Prostate gland (tissue), 2 donors: Measurements from ENCODE around the gene SORBS1. TPM values are rescaled to one million over a fixed set of nuclear protein-coding genes. Genes with fewer than 3 reads are reported as not detected.

ENCODE experiments used
- DNase-seq: peaks from one replicate; pipeline ENCODE4 v3.0.0-alpha.2; 2019; ENCODE audit warnings: low spot score
- H3K27ac ChIP-seq, 2 donors: fragments of 200-600 bp; sonication (generic); 2 replicates each; pipeline ENCODE4 v1.5.1; 2017 to 2019
- H3K27me3 ChIP-seq: fragments of 200-600 bp; sonication (generic); replicated peaks from 2 replicates; pipeline ENCODE4 v1.5.1; 2019; ENCODE audit not compliant: insufficient read depth
- H3K36me3 ChIP-seq, 2 donors: fragments of 200-600 bp; sonication (generic); 1 replicate in 1 of 2; 2 replicates in 1 of 2; pipeline versions ENCODE4 v1.5.1 to v1.8.1; 2017 to 2019
- H3K4me1 ChIP-seq: fragments of 200-600 bp; sonication (generic); replicated peaks from 2 replicates; pipeline ENCODE4 v1.5.1; 2019
- H3K4me3 ChIP-seq, 2 donors: fragments of 200-600 bp; sonication (generic); 2 replicates each; pipeline ENCODE4 v1.5.1; 2017 to 2019
- H3K9me3 ChIP-seq: fragments of 200-600 bp; sonication (generic); 2 replicates; pipeline ENCODE4 v1.5.1; 2017
- CTCF ChIP-seq, 4 experiments: fragments of 200-600 bp in 2 of 4; fragments of 450-650 bp in 2 of 4; sonication (generic) in 2 of 4; IDR thresholded peaks; 1 replicate in 3 of 4; 2 replicates in 1 of 4; pipeline ENCODE4 v1.5.1; 2016 to 2019; ENCODE audit warnings: antibody characterized with exemption in 4 of 4, mild to moderate bottlenecking in 2 of 4, moderate library complexity in 2 of 4
- POLR2A ChIP-seq: fragments of 450-650 bp; IDR thresholded peaks from one replicate; pipeline ENCODE4 v1.6.1; 2016; ENCODE audit warnings: antibody characterized with exemption, mild to moderate bottlenecking
- POLR2AphosphoS5 ChIP-seq: sonication (generic); formaldehyde crosslinking; IDR thresholded peaks from one replicate; pipeline ENCODE4 v1.6.1; 2017; ENCODE audit warnings: antibody characterized with exemption
- WGBS: methylation state at CpG from one replicate; pipeline ENCODE4 v1.1.5; 2018; 5-methylcytosine and 5-hydroxymethylcytosine counted together
- intact Hi-C: fragments of 100-400 bp; cut with DNase I; formaldehyde crosslinking; loops from one replicate; pipeline ENCODE4 v1.14.2; 2022
- total RNA-seq, 2 donors: library from RNA; depleted of rRNA; stranded (reverse); fragments of >200 nt; gene quantifications; one replicate each; pipeline ENCODE4 v1.1.0, GENCODE V29; 2016

Gene SORBS1
- total RNA-seq, 2 donors from 2014 or later, result 84.6 to 189 TPM

GRCh38 chr10:95558593-95559320 is 2.4 kb downstream of the SORBS1 start:
- WGBS, result 59% methylated on average over 1 of the region's 1 CpG
- intact Hi-C loops, result loop anchor here (5.0 kb wide), 1 partner anchor 126 kb away; no protein-coding TSS in a partner anchor

GRCh38 chr10:95556994-95557767 is 4.0 kb downstream of the SORBS1 start:
- H3K27ac ChIP-seq, result peak overlapping the region; percentile 90 to 92
- no peak overlapping the region for H3K4me3 ChIP-seq
- no peaks in the 10 kb centered on the region for H3K4me1 ChIP-seq

More at GRCh38 chr10:95558593-95559320, 2.4 kb downstream of the SORBS1 start:
- H3K27ac ChIP-seq, result peak overlapping the region; percentile 90 to 92
- TF ChIP-seq POLR2AphosphoS5, result no peak
- no peak for TF ChIP-seq POLR2A
- TF ChIP-seq CTCF (IDR thresholded peaks at IDR 0.05), result no peak
- H3K27me3 ChIP-seq, result no peaks in the 10 kb centered on the region
- H3K9me3 ChIP-seq, result no peaks in the 10 kb centered on the region
- no peaks in the 10 kb centered on the region for H3K4me1 ChIP-seq
- no peaks in the 10 kb centered on the region for H3K36me3 ChIP-seq
- H3K4me3 ChIP-seq, result peak overlapping the region; percentile 72 to 80
- no peak for DNase-seq

DNA sequence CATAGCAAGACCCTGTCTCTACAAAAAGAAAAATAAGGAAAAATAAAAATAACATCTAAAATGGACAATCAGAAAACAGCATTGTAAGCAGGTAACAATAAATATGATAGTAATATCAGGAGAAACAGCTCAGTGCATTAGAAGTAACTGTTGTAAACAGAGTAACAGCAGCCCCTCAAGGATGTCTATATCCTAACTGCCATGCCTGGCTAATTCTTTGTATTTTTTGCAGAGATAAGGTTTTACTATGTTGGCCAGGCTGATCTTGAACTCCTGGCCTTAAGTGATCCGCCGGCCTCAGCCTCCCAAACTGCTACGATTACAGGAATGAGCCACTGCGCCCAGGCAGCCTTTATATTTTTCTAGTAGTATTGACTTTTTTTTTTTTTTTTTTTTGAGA is 7.5 kb downstream of the SORBS1 start:
- no peak for DNase-seq
- Histone ChIP-seq H3K36me3 (no peaks in the 10 kb centered on the region), H3K4me3 (no peak overlapping the region), H3K27me3 (no peaks in the 10 kb centered on the region), H3K9me3 (no peaks in the 10 kb centered on the region), H3K4me1 (peaks cover 9% of the 10 kb centered on the region), H3K27ac (no peak overlapping the region)
- TF ChIP-seq CTCF (IDR thresholded peaks at IDR 0.05) (no peak), POLR2AphosphoS5 (no peak), POLR2A (no peak)
- intact Hi-C loops, result no loop called here
- WGBS, result 88% methylated on average over 4 of the region's 4 CpGs

More at GRCh38 chr10:95556994-95557767, 4.0 kb downstream of the SORBS1 start:
- DNase-seq, result no peak
- no peak for TF ChIP-seq POLR2A
- TF ChIP-seq POLR2AphosphoS5, result no peak
- no peak for TF ChIP-seq CTCF (IDR thresholded peaks at IDR 0.05)
- Histone ChIP-seq H3K36me3 (no peaks in the 10 kb centered on the region), H3K27me3 (no peaks in the 10 kb centered on the region), H3K9me3 (no peaks in the 10 kb centered on the region)
- intact Hi-C loops, result loop anchor here (5.0 kb wide), 1 partner anchor 125 kb away; no protein-coding TSS in a partner anchor
- WGBS, result 72% methylated on average over 8 of the region's 8 CpGs

- intact Hi-C loops, result no loop called here
- WGBS, result 64% methylated on average over 5 of the region's 5 CpGs
- Histone ChIP-seq H3K27ac (no peak overlapping the region), H3K4me3 (no peak overlapping the region), H3K4me1 (peaks cover 9% of the 10 kb centered on the region), H3K27me3 (no peaks in the 10 kb centered on the region), H3K36me3 (no peaks in the 10 kb centered on the region), H3K9me3 (no peaks in the 10 kb centered on the region)
- DNase-seq, result no peak
- TF ChIP-seq POLR2A, result no peak
- TF ChIP-seq POLR2AphosphoS5, result no peak
- no peak for TF ChIP-seq CTCF (IDR thresholded peaks at IDR 0.05)
Observed at GRCh38 chr10:95552679-95553342, 8.4 kb downstream of the SORBS1 start.
